ENCODE data around the gene PI4KA. TPM values are rescaled to one million over a fixed set of nuclear protein-coding genes. Genes with fewer than 3 reads are reported as not detected.

Gene PI4KA
- total and polyA plus RNA-seq, 4 donors: 19.4 to 47.5 (median 36.3) TPM

DNA sequence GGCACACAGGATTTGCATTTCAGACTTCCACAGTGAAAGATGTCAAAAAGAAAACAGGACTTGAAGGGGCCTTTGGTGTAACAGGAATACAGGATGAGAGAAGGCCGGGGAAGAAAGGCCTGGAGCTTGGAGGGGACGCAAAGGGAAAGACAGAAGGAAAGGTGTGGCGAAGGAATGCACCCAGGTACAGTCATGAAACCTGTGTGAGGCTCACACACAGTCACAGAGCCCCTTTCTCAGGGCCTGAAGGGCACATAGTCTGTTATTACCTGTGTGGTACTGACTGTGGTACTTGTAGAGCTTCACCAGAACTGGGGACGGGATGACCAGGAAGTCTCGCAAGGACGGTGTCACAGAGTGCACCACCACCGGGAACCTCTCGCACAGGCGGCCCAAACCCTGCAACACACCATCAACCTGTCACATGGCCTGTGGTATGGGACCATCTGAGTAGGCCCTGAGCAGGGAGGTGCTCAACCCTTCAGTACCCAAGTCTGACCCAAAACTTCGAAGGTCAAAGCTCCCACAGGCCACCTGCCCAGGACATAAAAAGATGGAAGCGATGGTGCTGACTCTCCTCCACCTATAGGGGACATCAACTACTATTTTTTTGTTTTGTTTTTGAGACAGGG lies 55.6 kb downstream of the PI4KA start:
- Histone ChIP-seq H3K36me3 (ENCODE audit: control insufficient read depth in 4 of 4, insufficient read depth in 3 of 4, low read depth in 1 of 4, low read length in 3 of 4) (peaks cover 12 to 83% (median 60%) of the 10 kb centered on the region in 4 donors), H3K27me3 (ENCODE audit: control insufficient read depth in 4 of 4, insufficient read depth in 4 of 4, low read length in 3 of 4) (no peaks in the 10 kb centered on the region), H3K27ac (ENCODE audit: low read depth in 1 of 2, low read length in 2 of 2) (no peak overlapping the region), H3K4me3 (ENCODE audit: low read depth in 1 of 3, low read length in 3 of 3) (no peak overlapping the region), H3K4me1 (ENCODE audit: control insufficient read depth in 4 of 4, insufficient read depth in 4 of 4, low read length in 3 of 4) (no peaks in the 10 kb centered on the region), H3K9ac (ENCODE audit: low read depth in 1 of 2, low read length in 2 of 2) (no peak overlapping the region), H3K9me3 (ENCODE audit: control insufficient read depth in 4 of 4, low read length in 3 of 4) (no peaks in the 10 kb centered on the region)
- 96% methylated on average over 11 of the region's 11 CpGs for WGBS
- TF ChIP-seq YY1 (IDR thresholded peaks at IDR 0.05): no peak
- no peak for TF ChIP-seq JUND (IDR thresholded peaks at IDR 0.05)
- TF ChIP-seq, protein P1, sequence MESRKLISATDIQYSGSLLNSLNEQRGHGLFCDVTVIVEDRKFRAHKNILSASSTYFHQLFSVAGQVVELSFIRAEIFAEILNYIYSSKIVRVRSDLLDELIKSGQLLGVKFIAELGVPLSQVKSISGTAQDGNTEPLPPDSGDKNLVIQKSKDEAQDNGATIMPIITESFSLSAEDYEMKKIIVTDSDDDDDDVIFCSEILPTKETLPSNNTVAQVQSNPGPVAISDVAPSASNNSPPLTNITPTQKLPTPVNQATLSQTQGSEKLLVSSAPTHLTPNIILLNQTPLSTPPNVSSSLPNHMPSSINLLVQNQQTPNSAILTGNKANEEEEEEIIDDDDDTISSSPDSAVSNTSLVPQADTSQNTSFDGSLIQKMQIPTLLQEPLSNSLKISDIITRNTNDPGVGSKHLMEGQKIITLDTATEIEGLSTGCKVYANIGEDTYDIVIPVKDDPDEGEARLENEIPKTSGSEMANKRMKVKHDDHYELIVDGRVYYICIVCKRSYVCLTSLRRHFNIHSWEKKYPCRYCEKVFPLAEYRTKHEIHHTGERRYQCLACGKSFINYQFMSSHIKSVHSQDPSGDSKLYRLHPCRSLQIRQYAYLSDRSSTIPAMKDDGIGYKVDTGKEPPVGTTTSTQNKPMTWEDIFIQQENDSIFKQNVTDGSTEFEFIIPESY (IDR thresholded peaks at IDR 0.05): no peak
- TF ChIP-seq HNF4G (IDR thresholded peaks at IDR 0.05): no peak
- no peak for TF ChIP-seq FOXA1 (IDR thresholded peaks at IDR 0.05)
- TF ChIP-seq, protein P2, sequence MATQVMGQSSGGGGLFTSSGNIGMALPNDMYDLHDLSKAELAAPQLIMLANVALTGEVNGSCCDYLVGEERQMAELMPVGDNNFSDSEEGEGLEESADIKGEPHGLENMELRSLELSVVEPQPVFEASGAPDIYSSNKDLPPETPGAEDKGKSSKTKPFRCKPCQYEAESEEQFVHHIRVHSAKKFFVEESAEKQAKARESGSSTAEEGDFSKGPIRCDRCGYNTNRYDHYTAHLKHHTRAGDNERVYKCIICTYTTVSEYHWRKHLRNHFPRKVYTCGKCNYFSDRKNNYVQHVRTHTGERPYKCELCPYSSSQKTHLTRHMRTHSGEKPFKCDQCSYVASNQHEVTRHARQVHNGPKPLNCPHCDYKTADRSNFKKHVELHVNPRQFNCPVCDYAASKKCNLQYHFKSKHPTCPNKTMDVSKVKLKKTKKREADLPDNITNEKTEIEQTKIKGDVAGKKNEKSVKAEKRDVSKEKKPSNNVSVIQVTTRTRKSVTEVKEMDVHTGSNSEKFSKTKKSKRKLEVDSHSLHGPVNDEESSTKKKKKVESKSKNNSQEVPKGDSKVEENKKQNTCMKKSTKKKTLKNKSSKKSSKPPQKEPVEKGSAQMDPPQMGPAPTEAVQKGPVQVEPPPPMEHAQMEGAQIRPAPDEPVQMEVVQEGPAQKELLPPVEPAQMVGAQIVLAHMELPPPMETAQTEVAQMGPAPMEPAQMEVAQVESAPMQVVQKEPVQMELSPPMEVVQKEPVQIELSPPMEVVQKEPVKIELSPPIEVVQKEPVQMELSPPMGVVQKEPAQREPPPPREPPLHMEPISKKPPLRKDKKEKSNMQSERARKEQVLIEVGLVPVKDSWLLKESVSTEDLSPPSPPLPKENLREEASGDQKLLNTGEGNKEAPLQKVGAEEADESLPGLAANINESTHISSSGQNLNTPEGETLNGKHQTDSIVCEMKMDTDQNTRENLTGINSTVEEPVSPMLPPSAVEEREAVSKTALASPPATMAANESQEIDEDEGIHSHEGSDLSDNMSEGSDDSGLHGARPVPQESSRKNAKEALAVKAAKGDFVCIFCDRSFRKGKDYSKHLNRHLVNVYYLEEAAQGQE (IDR thresholded peaks at IDR 0.05): no peak
- no peak for TF ChIP-seq EGR1 (IDR thresholded peaks at IDR 0.05; ENCODE audit: low read depth in 2 of 2)
- no peak for TF ChIP-seq NR2F2 (IDR thresholded peaks at IDR 0.05)
- TF ChIP-seq RXRA (IDR thresholded peaks at IDR 0.05): no peak
- no peak for TF ChIP-seq SP1 (IDR thresholded peaks at IDR 0.05)
- TF ChIP-seq, protein P3, sequence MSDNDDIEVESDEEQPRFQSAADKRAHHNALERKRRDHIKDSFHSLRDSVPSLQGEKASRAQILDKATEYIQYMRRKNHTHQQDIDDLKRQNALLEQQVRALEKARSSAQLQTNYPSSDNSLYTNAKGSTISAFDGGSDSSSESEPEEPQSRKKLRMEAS (IDR thresholded peaks at IDR 0.05): no peak
- TF ChIP-seq HNF4A (conservative IDR thresholded peaks at IDR 0.05): no peak
- TF ChIP-seq, protein P4, sequence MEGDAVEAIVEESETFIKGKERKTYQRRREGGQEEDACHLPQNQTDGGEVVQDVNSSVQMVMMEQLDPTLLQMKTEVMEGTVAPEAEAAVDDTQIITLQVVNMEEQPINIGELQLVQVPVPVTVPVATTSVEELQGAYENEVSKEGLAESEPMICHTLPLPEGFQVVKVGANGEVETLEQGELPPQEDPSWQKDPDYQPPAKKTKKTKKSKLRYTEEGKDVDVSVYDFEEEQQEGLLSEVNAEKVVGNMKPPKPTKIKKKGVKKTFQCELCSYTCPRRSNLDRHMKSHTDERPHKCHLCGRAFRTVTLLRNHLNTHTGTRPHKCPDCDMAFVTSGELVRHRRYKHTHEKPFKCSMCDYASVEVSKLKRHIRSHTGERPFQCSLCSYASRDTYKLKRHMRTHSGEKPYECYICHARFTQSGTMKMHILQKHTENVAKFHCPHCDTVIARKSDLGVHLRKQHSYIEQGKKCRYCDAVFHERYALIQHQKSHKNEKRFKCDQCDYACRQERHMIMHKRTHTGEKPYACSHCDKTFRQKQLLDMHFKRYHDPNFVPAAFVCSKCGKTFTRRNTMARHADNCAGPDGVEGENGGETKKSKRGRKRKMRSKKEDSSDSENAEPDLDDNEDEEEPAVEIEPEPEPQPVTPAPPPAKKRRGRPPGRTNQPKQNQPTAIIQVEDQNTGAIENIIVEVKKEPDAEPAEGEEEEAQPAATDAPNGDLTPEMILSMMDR (IDR thresholded peaks at IDR 0.05; ENCODE audit: low read depth, low read length, missing input control): no peak
- TF ChIP-seq RAD21 (IDR thresholded peaks at IDR 0.05): no peak
- TF ChIP-seq, protein P5, sequence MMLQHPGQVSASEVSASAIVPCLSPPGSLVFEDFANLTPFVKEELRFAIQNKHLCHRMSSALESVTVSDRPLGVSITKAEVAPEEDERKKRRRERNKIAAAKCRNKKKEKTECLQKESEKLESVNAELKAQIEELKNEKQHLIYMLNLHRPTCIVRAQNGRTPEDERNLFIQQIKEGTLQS (IDR thresholded peaks at IDR 0.05): no peak
- TF ChIP-seq FOXA2 (IDR thresholded peaks at IDR 0.05): no peak
- no peak for TF ChIP-seq TAF1 (conservative IDR thresholded peaks at IDR 0.05)
- TF ChIP-seq GABPA (IDR thresholded peaks at IDR 0.05 in 1 of 2, conservative IDR thresholded peaks at IDR 0.05 in 1 of 2): no peak
- DNase-seq (ENCODE audit: low spot score): no peak

Measured in liver (tissue), 9 donors.